Measurements from ENCODE around the gene NCAM1.

Gene NCAM1

DNA sequence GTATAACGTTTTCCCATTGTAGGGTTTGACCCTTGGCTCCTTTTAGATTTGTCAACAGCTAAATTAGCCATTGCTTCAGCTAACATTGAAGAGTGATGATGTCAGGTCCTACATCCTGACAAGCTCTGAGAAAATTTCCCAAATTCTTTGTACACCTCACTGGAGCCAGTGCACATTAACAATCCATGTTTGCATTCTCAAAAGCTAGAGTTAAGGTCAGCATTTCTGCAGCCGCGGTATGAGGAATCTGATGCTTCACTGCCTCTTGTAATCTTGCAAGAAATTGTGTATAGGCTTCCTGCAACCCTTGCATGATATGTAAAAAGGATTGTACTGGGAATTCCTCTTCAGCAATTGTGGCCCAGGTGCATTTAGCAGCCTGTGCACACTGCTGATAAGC lies 33.1 kb upstream of the NCAM1 start:
- Histone ChIP-seq H3K27ac (ENCODE audit: low read length) (no peak overlapping the region), H3K27me3 (ENCODE audit: low read depth, low read length) (peaks cover 8% of the 10 kb centered on the region; the same call in 1 of the 2 replicates), H2AFZ (ENCODE audit: low read depth, low read length) (no peak overlapping the region), H3K9ac (ENCODE audit: low read length) (no peak overlapping the region), H3K4me2 (ENCODE audit: low read length) (no peak overlapping the region), H3K9me3 (ENCODE audit: insufficient read depth, low read length) (no peaks in the 10 kb centered on the region), H3K4me1 (ENCODE audit: low read length) (no peaks in the 10 kb centered on the region), H4K20me1 (ENCODE audit: insufficient read depth, low read length) (no peaks in the 10 kb centered on the region), H3K4me3 (ENCODE audit: low read length) (no peak overlapping the region), H3K79me2 (ENCODE audit: low read length) (no peaks in the 10 kb centered on the region), H3K36me3 (replicated peaks; ENCODE audit: low read depth, low read length) (no peaks in the 10 kb centered on the region)
- TF ChIP-seq CTCF (IDR thresholded peaks at IDR 0.05; ENCODE audit: low read depth, low read length) (no peak), EZH2phosphoT487 (IDR thresholded peaks at IDR 0.05; ENCODE audit: low read depth) (no peak)

GRCh38 chr11:112929432-112929831 lies 31.8 kb upstream of the NCAM1 start:
- Histone ChIP-seq H3K36me3 (replicated peaks; ENCODE audit: low read depth, low read length) (no peaks in the 10 kb centered on the region), H3K4me2 (ENCODE audit: low read length) (no peak overlapping the region), H3K9ac (ENCODE audit: low read length) (no peak overlapping the region), H3K4me1 (ENCODE audit: low read length) (no peaks in the 10 kb centered on the region), H3K4me3 (ENCODE audit: low read length) (no peak overlapping the region), H3K27ac (ENCODE audit: low read length) (no peak overlapping the region), H3K79me2 (ENCODE audit: low read length) (no peaks in the 10 kb centered on the region), H2AFZ (ENCODE audit: low read depth, low read length) (no peak overlapping the region), H3K27me3 (ENCODE audit: low read depth, low read length) (peaks cover 8% of the 10 kb centered on the region; the same call in 1 of the 2 replicates), H4K20me1 (ENCODE audit: insufficient read depth, low read length) (no peaks in the 10 kb centered on the region), H3K9me3 (ENCODE audit: insufficient read depth, low read length) (no peaks in the 10 kb centered on the region)
- TF ChIP-seq EZH2phosphoT487 (IDR thresholded peaks at IDR 0.05; ENCODE audit: low read depth) (no peak), CTCF (IDR thresholded peaks at IDR 0.05; ENCODE audit: low read depth, low read length) (no peak)

DNA sequence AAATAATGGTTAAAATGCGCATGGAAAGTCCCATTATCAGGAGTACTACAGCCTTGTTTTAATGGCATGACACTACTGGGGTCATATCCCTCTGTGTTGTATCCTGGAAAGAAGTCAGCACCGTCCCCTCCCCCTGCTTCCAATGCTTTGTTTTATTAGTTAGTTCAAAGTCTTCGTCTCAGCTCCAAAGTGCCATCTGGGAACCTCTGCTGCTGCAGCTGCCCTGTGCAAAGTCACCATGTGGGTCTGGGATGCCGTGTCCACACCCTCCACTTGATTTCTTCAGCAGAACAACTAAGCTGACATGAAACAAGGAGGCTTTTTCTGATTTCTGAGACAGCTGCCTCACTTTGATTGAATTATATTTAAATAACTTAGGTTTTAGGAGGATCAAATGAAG lies 29.5 kb upstream of the NCAM1 start:
- H3K4me1 ChIP-seq (ENCODE audit: low read length) = no peaks in the 10 kb centered on the region
- H4K20me1 ChIP-seq (ENCODE audit: insufficient read depth, low read length) = no peaks in the 10 kb centered on the region
- no peaks in the 10 kb centered on the region for H3K79me2 ChIP-seq (ENCODE audit: low read length)
- H2AFZ ChIP-seq (ENCODE audit: low read depth, low read length) = no peak overlapping the region
- H3K4me3 ChIP-seq (ENCODE audit: low read length) = no peak overlapping the region
- no peak overlapping the region for H3K9ac ChIP-seq (ENCODE audit: low read length)
- 0 out of 2 replicates have a peak, but pooled peaks cover 12% of the 10 kb centered on the region for H3K27me3 ChIP-seq (ENCODE audit: low read depth, low read length)
- H3K9me3 ChIP-seq (ENCODE audit: insufficient read depth, low read length) = no peaks in the 10 kb centered on the region
- H3K36me3 ChIP-seq (replicated peaks; ENCODE audit: low read depth, low read length) = no peaks in the 10 kb centered on the region
- no peak for TF ChIP-seq CTCF (IDR thresholded peaks at IDR 0.05; ENCODE audit: low read depth, low read length)
- no peak for TF ChIP-seq EZH2phosphoT487 (IDR thresholded peaks at IDR 0.05; ENCODE audit: low read depth)
- no peak overlapping the region for H3K4me2 ChIP-seq (ENCODE audit: low read length)
- no peak overlapping the region for H3K27ac ChIP-seq (ENCODE audit: low read length)

GRCh38 chr11:112932593-112932992 lies 28.6 kb upstream of the NCAM1 start:
- no peaks in the 10 kb centered on the region for H3K36me3 ChIP-seq (replicated peaks; ENCODE audit: low read depth, low read length)
- no peaks in the 10 kb centered on the region for H3K79me2 ChIP-seq (ENCODE audit: low read length)
- no peak overlapping the region for H3K4me3 ChIP-seq (ENCODE audit: low read length)
- no peak overlapping the region for H2AFZ ChIP-seq (ENCODE audit: low read depth, low read length)
- TF ChIP-seq CTCF (IDR thresholded peaks at IDR 0.05; ENCODE audit: low read depth, low read length) (no peak), EZH2phosphoT487 (IDR thresholded peaks at IDR 0.05; ENCODE audit: low read depth) (no peak)
- H3K9me3 ChIP-seq (ENCODE audit: insufficient read depth, low read length) = no peaks in the 10 kb centered on the region
- H3K4me2 ChIP-seq (ENCODE audit: low read length) = no peak overlapping the region
- 0 out of 2 replicates have a peak, but pooled peaks cover 12% of the 10 kb centered on the region for H3K27me3 ChIP-seq (ENCODE audit: low read depth, low read length)
- H4K20me1 ChIP-seq (ENCODE audit: insufficient read depth, low read length) = no peaks in the 10 kb centered on the region
- H3K27ac ChIP-seq (ENCODE audit: low read length) = no peak overlapping the region
- H3K4me1 ChIP-seq (ENCODE audit: low read length) = no peaks in the 10 kb centered on the region
- H3K9ac ChIP-seq (ENCODE audit: low read length) = no peak overlapping the region
